ENCODE results near the gene CXorf38. TPM values are rescaled to one million over a fixed set of nuclear protein-coding genes. Genes with fewer than 3 reads are reported as not detected.

Gene CXorf38
- total and polyA plus RNA-seq, 2 donors (not counting 1 experiment from before 2014, with no cell fraction given): 12.4 to 14.7 TPM

DNA sequence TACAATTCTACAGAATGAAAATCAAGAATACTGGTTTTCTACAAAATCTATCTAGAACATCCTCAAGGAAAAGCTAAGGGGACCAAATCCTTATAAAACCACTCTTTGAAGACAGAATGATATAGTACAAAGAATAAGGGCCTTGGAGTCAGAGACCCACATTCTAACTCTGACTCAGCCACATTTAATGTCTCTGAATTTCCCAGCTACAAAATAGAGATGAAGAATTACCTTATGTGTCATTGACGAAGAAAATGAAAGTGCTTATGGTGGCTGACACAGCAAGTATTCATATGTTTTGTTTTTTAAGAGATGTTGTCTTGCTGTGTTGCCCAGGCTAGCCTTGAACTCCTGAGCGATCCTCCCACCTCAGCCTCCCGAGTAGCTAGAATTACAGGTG, 35.9 kb upstream of the CXorf38 start:
- Histone ChIP-seq H3K4me1 (ENCODE audit: control insufficient read depth, extremely low read depth, insufficient read depth, low read length) (no peaks in the 10 kb centered on the region), H3K4me2 (ENCODE audit: extremely low read depth, insufficient read depth, low read length) (no peak overlapping the region), H3K4me3 (replicated peaks in 1 of 4; ENCODE audit: control extremely low read depth in 1 of 4, insufficient read depth in 1 of 4, low read depth in 3 of 4, low read length in 4 of 4) (no peak overlapping the region), H3K27ac (ENCODE audit: insufficient read depth, low read length) (no peak overlapping the region), H3K9me3 (ENCODE audit: control insufficient read depth, insufficient read depth, low read depth, low read length) (no peaks in the 10 kb centered on the region), H3K79me2 (ENCODE audit: control insufficient read depth, insufficient read depth, low read length) (no peaks in the 10 kb centered on the region), H4K20me1 (ENCODE audit: control insufficient read depth, extremely low read depth, insufficient read depth, low read length) (no peaks in the 10 kb centered on the region), H3K27me3 (ENCODE audit: control insufficient read depth, insufficient read depth, low read length) (no peaks in the 10 kb centered on the region), H2AFZ (ENCODE audit: low read length) (no peak overlapping the region), H3K36me3 (ENCODE audit: control insufficient read depth, insufficient read depth, low read length) (no peaks in the 10 kb centered on the region), H3K9ac (ENCODE audit: insufficient read depth, low read length) (no peak overlapping the region)
- TF ChIP-seq, protein P1, sequence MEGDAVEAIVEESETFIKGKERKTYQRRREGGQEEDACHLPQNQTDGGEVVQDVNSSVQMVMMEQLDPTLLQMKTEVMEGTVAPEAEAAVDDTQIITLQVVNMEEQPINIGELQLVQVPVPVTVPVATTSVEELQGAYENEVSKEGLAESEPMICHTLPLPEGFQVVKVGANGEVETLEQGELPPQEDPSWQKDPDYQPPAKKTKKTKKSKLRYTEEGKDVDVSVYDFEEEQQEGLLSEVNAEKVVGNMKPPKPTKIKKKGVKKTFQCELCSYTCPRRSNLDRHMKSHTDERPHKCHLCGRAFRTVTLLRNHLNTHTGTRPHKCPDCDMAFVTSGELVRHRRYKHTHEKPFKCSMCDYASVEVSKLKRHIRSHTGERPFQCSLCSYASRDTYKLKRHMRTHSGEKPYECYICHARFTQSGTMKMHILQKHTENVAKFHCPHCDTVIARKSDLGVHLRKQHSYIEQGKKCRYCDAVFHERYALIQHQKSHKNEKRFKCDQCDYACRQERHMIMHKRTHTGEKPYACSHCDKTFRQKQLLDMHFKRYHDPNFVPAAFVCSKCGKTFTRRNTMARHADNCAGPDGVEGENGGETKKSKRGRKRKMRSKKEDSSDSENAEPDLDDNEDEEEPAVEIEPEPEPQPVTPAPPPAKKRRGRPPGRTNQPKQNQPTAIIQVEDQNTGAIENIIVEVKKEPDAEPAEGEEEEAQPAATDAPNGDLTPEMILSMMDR (conservative IDR thresholded peaks at IDR 0.05 in 1 of 2, IDR thresholded peaks at IDR 0.05 in 1 of 2; ENCODE audit: low read depth in 1 of 2, low read length in 2 of 2): no peak
- no peak for TF ChIP-seq EZH2 (IDR thresholded peaks at IDR 0.05; ENCODE audit: low read length, missing control alignments)
- peak in 1 of 2 donors; percentile 6 for DNase-seq (ENCODE audit: low read depth in 2 of 2)

DNA sequence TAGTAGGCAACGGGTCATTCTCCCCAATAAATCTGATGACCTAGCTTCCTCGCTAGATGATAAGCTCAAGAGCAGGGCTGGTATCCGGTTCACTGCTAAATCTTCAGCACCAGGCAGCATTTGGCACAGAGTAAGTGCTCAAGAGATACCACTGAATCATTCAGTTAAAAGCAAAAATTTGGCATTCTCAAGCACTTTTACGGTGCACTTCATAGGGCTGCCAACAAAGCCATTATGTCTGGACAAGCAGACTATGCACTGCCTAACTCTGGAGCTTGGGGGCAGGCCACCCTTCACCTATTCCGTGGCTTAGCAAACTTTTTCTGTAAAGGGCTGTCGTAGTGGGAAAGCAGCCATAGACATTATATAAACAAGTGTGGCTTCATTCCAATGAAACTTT, 23.8 kb upstream of the CXorf38 start:
- H3K4me2 ChIP-seq (ENCODE audit: extremely low read depth, insufficient read depth, low read length): no peak overlapping the region
- H4K20me1 ChIP-seq (ENCODE audit: control insufficient read depth, extremely low read depth, insufficient read depth, low read length): no peaks in the 10 kb centered on the region
- H3K9me3 ChIP-seq (ENCODE audit: control insufficient read depth, insufficient read depth, low read depth, low read length): no peaks in the 10 kb centered on the region
- no peak overlapping the region for H2AFZ ChIP-seq (ENCODE audit: low read length)
- no peaks in the 10 kb centered on the region for H3K79me2 ChIP-seq (ENCODE audit: control insufficient read depth, insufficient read depth, low read length)
- no peaks in the 10 kb centered on the region for H3K27me3 ChIP-seq (ENCODE audit: control insufficient read depth, insufficient read depth, low read length)
- H3K4me1 ChIP-seq (ENCODE audit: control insufficient read depth, extremely low read depth, insufficient read depth, low read length): no peaks in the 10 kb centered on the region
- H3K9ac ChIP-seq (ENCODE audit: insufficient read depth, low read length): no peak overlapping the region
- no peak overlapping the region for H3K27ac ChIP-seq (ENCODE audit: insufficient read depth, low read length)
- no peaks in the 10 kb centered on the region for H3K36me3 ChIP-seq (ENCODE audit: control insufficient read depth, insufficient read depth, low read length)
- TF ChIP-seq, protein P1 (conservative IDR thresholded peaks at IDR 0.05 in 1 of 2, IDR thresholded peaks at IDR 0.05 in 1 of 2; ENCODE audit: low read depth in 1 of 2, low read length in 2 of 2): no peak
- no peak for TF ChIP-seq EZH2 (IDR thresholded peaks at IDR 0.05; ENCODE audit: low read length, missing control alignments)
- no peak overlapping the region for H3K4me3 ChIP-seq (replicated peaks in 1 of 4; ENCODE audit: control extremely low read depth in 1 of 4, insufficient read depth in 1 of 4, low read depth in 3 of 4, low read length in 4 of 4)
- peak in 1 of 2 donors; percentile 21 for DNase-seq (ENCODE audit: low read depth in 2 of 2)

GRCh38 chrX:40663880-40664630, 16.7 kb upstream of the CXorf38 start:
- H3K27ac ChIP-seq (ENCODE audit: insufficient read depth, low read length): no peak overlapping the region
- H3K9ac ChIP-seq (ENCODE audit: insufficient read depth, low read length): no peak overlapping the region
- peaks cover 2% of the 10 kb centered on the region for H3K36me3 ChIP-seq (ENCODE audit: control insufficient read depth, insufficient read depth, low read length)
- no peaks in the 10 kb centered on the region for H3K79me2 ChIP-seq (ENCODE audit: control insufficient read depth, insufficient read depth, low read length)
- peak; percentile 18 to 42 for DNase-seq (ENCODE audit: low read depth in 2 of 2)
- no peak overlapping the region for H3K4me3 ChIP-seq (replicated peaks in 1 of 4; ENCODE audit: control extremely low read depth in 1 of 4, insufficient read depth in 1 of 4, low read depth in 3 of 4, low read length in 4 of 4)
- H2AFZ ChIP-seq (ENCODE audit: low read length): no peak overlapping the region
- H3K4me2 ChIP-seq (ENCODE audit: extremely low read depth, insufficient read depth, low read length): no peak overlapping the region
- H3K27me3 ChIP-seq (ENCODE audit: control insufficient read depth, insufficient read depth, low read length): no peaks in the 10 kb centered on the region
- H3K9me3 ChIP-seq (ENCODE audit: control insufficient read depth, insufficient read depth, low read depth, low read length): no peaks in the 10 kb centered on the region
- H4K20me1 ChIP-seq (ENCODE audit: control insufficient read depth, extremely low read depth, insufficient read depth, low read length): no peaks in the 10 kb centered on the region
- no peaks in the 10 kb centered on the region for H3K4me1 ChIP-seq (ENCODE audit: control insufficient read depth, extremely low read depth, insufficient read depth, low read length)
- TF ChIP-seq, protein P1 (conservative IDR thresholded peaks at IDR 0.05 in 1 of 2, IDR thresholded peaks at IDR 0.05 in 1 of 2; ENCODE audit: low read depth in 1 of 2, low read length in 2 of 2): peak; percentile 36 to 53
- TF ChIP-seq EZH2 (IDR thresholded peaks at IDR 0.05; ENCODE audit: low read length, missing control alignments): no peak

All from fibroblast of lung (primary cell).